ENCODE measurements around the gene KNSTRN.
A peak's percentile ranks its signal among the peaks of the same experiment; 100 is the strongest.

KNSTRN gene

DNA sequence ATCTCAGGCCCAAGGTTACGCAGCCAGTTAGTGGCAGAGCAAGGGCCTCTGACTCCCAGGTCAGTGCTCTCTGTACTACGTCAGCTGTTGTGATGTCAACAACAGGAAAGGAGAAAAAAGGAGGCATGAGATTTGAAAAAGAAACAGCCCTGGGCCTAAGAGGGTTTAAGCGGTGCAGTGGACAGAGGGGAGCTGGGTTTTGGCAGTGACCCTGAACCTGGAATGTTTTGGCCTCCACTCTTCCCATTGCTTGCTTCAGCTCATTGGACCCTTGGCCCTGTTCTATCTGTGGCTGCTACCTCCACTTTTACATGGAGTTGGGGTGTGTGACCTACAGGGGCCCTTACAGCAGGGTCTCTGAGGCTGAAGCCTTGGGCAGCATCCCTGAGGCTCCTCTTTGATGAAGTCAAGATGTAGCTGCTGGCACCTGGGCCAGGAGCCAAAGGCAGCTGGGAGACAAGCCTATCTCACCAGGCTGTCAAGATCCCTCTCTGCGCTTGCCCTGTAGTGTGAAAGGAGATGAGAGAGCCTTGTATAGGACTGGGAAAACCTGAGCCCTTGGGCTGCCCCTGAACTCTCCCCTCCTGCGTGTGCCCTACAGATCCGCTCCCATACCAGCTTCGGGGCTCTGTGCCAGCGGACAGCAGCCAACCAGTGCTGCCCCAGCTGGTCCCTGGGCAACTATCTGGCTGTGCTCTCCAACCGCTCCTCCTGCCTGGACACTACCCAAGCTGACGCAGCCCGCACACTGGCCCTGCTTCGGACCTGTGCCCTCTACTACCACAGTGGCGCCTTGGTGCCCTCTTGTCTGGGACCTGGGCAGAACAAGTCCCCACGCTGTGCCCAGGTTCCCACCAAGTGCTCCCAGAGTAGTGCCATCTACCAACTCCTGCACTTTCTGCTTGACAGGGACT is 15.8 kb upstream of the KNSTRN start:
- no peak for DNase-seq

DNA sequence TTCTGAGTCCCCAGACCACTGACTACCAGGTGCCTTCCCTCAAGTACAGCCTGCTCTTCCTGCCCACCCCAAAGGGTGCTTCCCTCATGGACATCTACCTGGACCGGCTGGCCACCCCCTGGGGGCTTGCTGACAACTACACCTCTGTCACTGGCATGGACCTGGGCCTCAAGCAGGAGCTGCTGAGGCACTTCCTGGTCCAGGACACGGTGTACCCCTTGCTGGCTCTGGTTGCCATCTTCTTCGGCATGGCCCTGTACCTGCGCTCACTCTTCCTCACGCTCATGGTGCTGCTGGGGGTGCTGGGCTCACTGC is 15.2 kb upstream of the KNSTRN start:
- DNase-seq = no peak

DNA sequence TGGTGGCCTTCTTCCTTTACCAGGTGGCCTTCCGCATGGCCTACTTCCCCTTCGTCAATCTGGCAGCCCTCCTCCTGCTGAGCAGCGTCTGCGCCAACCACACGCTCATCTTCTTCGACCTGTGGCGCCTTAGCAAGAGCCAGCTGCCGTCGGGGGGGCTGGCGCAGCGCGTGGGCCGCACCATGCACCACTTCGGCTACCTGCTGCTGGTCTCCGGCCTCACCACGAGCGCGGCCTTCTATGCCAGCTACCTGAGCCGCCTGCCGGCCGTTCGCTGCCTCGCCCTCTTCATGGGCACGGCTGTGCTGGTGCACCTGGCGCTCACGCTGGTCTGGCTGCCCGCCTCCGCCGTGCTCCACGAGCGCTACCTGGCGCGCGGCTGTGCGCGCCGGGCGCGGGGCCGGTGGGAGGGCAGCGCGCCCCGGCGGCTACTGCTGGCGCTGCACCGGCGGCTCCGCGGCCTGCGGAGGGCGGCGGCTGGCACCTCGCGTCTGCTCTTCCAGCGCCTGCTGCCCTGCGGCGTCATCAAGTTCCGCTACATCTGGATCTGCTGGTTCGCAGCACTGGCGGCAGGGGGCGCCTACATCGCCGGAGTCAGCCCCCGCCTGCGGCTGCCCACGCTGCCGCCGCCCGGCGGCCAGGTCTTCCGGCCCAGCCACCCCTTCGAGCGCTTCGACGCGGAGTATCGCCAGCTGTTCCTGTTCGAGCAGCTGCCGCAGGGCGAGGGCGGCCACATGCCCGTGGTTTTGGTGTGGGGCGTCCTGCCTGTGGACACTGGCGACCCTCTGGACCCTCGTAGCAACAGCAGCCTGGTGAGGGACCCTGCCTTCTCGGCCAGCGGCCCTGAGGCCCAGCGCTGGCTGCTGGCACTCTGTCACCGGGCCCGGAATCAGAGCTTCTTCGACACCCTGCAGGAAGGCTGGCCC is 14.6 kb upstream of the KNSTRN start:
- DNase-seq = peak; percentile 93 to 94

DNA sequence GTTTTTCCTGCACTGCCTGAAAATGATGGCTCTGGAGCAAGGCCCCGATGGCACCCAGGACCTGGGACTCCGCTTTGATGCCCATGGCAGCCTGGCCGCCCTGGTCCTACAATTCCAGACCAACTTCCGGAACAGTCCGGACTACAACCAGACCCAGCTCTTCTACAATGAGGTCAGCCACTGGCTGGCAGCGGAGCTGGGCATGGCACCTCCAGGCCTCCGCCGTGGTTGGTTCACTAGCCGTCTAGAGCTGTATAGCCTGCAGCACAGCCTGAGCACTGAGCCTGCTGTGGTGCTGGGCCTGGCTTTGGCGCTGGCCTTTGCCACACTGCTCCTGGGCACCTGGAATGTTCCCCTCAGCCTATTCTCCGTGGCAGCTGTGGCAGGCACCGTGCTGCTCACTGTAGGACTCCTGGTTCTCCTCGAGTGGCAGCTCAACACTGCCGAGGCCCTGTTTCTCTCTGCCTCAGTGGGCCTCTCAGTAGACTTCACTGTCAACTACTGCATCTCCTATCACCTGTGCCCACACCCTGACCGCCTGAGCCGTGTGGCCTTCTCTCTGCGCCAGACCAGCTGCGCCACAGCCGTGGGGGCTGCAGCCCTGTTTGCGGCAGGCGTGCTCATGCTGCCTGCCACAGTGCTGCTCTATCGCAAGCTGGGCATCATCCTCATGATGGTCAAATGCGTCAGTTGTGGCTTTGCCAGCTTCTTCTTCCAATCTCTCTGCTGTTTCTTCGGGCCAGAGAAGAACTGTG is 13.6 kb upstream of the KNSTRN start:
- DNase-seq = no peak

DNA sequence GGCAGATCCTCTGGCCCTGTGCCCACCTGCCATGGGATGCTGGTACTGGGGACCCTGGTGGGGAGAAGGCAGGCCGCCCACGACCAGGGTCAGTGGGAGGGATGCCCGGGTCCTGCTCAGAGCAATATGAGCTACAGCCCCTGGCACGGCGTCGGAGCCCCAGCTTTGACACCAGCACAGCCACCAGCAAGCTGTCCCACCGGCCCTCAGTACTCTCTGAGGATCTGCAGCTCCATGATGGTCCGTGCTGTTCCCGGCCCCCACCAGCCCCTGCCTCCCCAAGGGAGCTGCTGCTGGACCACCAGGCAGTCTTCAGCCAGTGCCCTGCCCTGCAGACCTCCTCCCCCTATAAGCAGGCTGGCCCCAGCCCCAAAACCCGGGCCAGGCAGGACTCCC is 13.0 kb upstream of the KNSTRN start:
- no peak for DNase-seq

DNA sequence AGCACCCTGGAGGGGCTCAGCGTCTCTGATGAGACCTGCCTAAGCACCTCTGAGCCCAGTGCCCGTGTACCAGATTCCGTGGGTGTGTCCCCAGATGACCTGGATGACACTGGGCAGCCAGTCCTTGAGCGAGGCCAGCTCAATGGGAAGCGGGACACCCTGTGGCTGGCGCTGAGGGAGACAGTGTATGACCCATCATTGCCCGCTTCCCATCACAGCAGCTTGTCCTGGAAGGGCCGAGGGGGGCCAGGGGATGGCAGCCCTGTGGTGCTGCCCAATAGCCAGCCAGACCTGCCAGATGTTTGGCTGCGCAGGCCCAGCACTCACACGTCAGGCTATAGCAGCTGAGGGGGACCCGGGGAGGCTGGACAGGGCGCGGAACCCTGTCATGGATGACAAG is 12.6 kb upstream of the KNSTRN start:
- no peak for DNase-seq

DNA sequence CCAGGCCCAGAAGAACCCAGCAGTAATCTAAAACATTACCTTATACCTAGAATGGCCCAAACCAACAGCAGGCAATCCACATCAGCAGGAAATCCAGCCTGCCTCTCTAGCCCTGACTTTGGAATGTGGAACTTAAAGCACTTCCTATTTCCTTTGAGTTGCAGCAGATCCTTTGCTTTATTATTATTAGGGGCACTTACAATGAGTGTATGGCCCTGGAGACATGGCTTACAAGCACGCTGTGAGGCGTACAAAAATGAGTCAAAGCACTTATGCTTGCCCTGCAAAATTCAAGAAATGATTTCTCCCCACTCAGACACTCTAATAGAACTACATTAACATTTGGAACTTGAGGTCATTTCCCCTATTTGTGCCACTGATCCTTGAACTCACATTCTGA is 9.5 kb upstream of the KNSTRN start:
- no peak for DNase-seq

DNA sequence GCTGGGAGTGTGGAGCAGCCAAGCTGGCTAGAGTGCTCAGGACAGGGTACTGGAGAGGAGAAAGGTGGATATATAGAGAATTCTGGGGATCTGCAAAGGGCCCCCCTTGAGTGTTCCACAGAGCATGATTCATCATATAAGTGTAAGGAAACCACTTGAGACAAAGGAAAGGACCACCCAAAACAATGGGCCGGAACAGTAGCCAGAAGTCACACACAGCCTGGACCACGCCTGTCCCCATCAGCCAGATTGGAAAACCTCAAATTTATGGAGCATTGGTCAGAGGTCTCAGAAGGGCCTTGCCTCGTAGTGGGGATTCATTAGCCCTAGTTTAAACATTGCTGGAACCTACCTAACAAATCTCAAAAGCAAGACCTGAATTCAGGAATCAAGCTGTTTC is 4.9 kb upstream of the KNSTRN start:
- no peak for DNase-seq

DNA sequence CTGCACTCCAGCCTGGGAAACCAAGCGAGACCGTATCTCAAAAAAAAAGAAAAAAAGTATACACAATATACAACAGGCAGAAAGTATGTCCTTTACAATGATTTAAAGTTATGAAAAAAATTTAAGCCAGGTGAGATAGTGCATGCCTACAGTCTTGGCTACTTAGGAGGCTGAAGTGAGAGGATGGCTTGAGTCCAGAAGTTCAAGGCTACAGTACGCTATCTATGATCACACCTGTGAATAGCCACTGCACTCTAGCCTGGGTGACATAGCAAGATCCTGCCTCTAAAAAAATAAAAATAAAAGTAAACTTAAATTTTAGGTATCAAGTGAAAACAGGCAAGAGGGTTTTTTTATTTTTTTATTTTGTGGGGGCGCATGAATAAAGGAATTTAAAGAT is 3.1 kb upstream of the KNSTRN start:
- DNase-seq = no peak

DNA sequence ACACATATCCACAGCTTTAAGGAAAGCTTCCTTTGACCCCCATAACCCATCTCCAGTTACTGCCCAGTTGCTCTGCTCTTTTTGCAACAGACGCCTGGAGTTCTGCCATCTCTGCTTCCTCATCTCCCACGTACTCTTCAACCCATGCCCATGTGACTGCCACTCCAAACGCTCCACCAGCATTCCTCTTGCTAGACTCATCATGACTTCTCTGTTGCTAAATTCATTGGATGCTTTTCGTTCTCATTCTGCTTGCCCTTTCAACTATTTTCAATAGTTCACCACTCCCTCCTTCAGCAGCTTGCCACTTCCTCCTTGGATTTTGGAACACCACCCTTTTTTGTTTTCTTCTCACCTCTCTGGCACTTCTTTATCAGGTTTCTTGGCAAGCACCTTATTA is 2.7 kb upstream of the KNSTRN start:
- DNase-seq = no peak

DNA sequence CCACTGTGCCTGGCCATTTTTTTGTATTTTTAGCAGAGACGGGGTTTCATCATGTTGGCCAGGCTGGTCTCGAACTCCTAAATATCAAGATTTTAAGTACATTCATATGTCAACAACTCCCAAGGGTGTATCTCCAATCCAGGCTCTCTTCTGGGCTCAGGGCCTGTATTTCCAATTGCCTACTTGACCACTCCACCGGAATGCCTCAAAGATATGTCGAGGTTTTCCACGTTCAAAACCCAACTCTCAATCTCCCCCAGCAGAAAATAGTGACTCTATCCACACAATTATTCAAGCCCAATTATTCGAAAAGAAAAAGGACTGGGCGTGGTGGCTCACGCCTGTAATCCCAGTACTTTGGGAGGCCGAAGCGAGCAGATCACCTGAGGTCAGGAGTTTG is 1.9 kb upstream of the KNSTRN start:
- DNase-seq = no peak

DNA sequence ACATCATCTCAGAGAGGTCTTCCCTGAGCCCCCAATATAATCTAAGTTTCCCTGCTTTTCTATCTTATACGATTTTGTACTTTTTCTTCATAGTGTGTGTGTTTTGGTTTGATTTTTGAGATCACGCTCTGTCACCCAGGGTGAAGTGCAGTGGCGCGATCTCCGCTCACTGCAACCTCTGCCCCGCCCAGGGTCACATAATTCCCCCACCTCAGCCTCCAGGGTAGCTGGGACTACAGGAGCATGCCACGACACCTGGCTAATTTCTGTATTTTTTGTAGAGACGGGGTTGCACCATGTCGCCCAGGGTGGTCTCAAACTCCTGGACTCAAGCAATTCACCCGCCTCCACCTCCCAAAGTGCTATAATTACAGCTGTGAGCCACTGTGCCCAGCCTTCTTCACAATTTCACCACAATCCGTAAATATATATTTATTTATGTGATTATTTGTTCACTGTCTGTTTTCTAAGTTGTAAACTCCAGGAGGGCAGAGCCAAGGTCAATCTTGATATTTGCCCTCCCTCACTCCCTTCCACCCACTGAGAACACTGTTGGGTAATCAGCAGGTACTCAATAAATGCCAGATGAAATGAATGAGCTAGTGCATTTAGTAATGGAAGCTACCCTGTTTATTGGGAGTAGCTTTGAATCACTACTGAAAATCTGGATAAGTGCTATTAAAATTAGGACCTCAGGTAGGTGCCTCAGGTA is 547 bp upstream of the KNSTRN start:
- DNase-seq = no peak

DNA sequence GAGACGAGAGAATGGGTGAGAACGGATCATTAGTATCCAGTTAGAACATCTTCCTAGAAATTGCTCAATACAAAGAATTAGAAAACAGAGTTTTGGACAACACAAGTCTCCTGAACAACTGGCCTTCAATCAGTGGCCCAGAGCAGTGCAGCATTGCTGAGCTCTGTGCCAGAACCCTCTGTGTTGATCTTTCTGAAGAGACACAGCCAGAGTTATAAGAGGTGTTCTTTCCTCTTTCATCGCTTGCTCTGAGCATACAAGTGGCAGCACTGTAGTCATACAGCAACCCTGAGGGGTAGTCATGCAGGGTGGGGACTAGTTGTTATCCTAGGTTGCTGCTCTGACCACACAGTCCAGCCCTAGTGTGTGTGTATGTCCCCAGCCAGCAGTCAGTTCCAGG is 4.0 kb downstream of the KNSTRN start:
- DNase-seq = no peak

DNA sequence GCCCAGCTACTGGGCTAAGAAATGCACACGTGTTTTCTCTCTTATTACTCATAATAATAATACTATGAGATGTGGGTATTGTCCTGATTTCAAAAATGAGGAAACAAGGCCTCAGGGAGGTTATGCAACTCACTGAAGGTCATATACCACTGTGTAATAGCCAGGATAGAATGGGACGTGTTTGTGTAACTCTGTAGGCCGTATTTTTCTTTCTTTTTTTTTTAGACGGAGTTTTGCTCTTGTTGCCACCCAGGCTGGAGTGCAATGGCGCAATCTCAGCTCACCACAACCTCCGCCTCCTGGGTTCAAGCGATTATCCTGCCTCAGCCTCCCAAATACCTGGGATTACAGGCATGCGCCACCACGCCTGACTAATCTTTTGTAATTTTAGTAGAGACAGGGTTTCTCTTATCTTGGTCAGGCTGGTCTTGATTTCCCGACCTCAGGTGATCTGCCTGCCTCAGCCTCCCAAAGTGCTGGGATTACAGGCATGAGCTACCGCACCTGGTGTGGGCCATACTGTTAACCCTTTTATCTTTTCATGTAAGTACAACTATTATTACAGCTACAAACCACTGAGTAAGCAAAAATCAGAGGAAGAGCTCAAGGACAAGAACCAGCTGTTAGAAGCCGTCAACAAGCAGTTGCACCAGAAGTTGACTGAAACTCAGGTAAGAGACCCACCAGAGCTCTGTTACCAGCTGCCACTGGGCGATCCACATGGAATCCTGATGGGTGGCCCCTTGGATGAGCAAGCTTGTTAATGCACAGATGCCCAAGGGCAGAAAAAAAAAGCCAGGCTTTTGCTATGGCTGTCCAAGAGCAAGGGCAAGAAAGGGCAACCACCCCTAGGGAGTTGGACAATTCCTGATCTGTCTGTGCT is 6.7 kb downstream of the KNSTRN start:
- DNase-seq = peak in 1 of 2 donors; percentile 36

DNA sequence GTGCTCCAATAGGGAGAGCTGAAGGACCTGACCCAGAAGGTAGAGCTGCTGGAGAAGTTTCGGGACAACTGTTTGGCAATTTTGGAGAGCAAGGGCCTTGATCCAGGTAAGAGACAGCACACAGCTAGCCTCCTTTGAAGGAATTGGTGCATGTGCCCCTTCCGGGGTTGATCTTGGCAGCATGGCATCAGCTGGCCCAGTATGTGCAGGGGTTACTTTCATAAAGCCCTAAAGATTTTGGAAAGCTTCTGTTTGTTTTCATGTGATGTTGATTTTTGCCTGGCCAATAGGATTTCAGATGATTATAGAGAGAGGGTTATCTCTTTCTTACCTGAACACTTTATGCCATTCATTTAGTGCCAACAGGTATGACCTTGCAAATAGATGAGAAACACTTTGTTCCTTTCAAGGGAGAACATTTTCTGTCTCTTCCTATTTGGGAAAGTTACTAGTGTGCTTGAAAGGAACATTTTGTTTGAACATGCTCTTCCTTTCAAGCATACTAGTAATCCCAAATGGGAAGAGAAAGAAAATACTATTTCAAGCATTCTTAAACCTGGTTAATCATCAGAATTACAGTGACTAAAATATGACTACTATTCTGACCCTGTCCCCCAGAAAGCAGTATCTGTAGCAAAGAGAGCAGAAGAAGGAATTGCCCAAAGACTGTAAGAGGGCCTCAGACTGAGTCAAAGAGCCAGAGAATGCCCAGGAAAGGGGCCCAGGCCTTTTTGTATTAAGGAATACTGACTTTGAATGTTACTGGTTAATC is 7.5 kb downstream of the KNSTRN start:
- DNase-seq = no peak

DNA sequence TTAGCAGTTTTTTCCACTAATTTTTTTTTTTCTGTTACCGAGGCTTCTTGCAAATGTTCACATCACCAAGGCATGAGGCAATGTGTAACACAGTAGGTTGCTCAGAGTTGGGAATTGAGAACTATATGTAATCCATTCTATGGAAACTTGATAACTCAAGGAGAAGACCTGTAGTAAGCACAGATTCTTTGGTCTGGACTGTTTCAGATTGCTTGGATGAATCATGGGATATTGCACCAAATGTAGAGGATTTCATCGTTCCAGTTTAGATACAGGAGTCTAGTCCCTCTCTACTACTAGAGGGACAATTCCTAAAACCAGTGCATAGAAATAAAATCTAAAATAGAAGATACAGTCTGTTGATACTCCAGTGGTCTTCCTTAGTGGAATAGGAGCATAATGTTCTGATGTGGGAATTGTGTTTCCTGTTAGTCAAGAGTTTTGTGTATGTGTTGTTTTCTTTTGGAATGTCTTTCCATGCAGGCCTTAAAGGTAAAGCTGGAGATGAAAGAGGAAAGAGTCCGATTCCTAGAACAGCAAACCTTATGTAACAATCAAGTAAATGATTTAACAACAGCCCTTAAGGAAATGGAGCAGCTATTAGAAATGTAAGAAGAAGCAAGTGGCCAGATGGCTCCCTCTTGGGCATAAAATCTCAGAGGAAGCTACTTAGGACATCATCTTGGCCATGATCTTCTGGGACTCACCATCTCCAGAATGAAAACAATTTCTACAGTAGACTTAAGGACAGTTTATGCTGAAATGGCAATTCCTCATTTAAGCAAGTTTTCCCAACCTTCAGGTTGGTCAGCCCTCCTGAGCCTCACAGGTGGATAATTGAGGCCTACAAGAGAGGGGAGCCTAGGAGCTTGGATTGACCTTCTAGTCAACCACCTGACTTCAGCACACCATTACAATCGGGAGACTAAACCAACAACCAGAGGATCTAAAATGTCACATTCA is 10.7 kb downstream of the KNSTRN start:
- DNase-seq = no peak

DNA sequence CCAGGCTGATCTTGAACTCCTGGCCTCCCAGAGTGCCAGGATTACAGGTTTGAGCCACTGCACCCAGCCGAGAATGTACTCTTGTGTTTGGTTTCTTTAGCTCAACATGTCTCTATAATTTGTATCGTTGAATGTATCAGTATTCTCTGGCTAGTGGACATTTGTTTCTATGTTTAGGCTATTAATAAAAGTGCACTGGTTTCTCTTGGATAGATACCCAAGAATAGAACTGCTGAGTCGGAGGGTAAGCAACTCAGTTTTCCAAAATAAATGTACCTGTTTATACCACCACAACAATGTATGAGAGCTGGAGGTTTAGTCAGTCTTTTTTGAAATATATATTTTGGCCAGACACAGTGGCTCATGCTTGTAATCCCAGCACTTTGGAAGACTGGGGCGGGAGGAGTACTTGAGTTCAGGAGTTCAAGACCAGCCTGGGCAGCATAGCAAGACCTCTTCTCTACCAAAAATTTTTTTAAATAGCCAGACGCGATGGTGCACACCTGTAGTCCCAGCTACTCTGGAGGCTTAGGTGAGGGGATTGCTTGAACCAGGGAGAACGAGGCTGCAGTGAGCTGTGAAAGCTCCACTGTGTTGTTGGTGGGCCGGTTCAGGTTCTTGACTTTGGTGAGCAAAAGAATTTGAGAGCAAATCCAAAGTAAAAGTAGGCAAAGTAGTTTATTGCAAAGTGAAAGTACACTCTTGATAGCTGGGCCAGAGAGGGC is 15.3 kb downstream of the KNSTRN start:
- no peak for DNase-seq

DNA sequence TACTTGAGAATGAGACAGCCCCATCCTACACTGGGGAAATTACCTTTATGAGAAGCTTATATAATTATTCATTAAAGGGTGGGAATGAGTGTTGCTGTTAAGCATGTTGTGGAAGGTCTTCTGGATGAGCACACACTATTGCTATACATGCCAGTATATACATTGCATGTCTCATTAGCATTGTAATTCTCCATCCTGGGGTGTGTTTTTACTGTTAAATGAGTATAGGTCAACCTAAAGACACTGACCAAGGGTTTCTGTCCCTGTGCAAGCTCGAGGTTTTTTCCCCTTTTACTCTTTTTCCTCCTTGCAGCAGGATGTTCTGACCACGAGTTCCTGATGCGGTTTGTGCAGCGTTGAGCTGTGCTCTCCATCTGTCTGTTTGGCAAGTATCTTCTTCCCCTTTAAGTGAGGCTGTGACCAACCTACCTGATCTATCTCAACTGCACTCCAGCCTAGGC is 15.9 kb downstream of the KNSTRN start:
- peak; percentile 19 to 44 for DNase-seq

DNA sequence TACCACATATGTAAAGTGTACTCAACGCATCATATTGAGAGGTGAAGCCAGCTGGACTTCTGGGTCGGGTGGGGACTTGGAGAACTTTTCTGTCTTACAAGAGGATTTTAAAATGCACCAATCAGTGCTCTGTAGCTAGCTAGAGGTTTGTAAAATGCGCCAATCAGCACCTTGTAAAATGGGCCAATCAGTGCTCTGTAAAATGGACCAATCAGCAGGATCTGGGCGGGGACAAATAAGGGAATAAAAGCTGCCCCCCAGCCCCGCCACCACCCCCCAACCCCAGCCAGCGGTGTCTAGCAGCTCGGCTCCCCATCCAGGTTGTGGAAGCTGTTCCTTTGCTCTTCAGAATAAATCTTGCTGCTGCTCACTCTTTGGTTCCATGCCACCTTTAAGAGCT is 16.8 kb downstream of the KNSTRN start:
- DNase-seq = no peak

All from CD4-positive, alpha-beta T cell treated with Interleukin-4 for 1 hour (primary cell).